ENCODE results near the gene SYTL5.

- TF ChIP-seq CTCF (IDR thresholded peaks at IDR 0.05), result no peak
- no peak for TF ChIP-seq POLR2A (IDR thresholded peaks at IDR 0.05)
- no peak for TF ChIP-seq EP300 (IDR thresholded peaks at IDR 0.05)
These were observed 21.9 kb downstream of the SYTL5 start for GRCh38 chrX:38028300-38028699.

Measured in ovary (tissue), 3 donors.